A673 (cell line): Measurements from ENCODE around the gene UBFD1. TPM values are rescaled to one million over a fixed set of nuclear protein-coding genes. Genes with fewer than 3 reads are reported as not detected.
A peak's percentile ranks its signal among the peaks of the same experiment; 100 is the strongest.
"Not testable (repeated sequence)": the region's sequence is repeated elsewhere in the genome, so short reads cannot be mapped to it uniquely, and the experiment has no call there.

Source experiments
- BruUV-seq: library from RNA; stranded (reverse); fragments of 400-500 nt; replicated peaks from 2 replicates; lab custom pipeline; 2021; lab: Mats Ljungman, UMichigan
- CTCF ChIA-PET: fragments of 300-600 bp; sonication (Branson Sonifier 250); formaldehyde crosslinking; loops from one replicate; lab custom pipeline; 2022; ENCODE audit warnings: antibody characterized with exemption; lab: Charles Lee
- POLR2A ChIA-PET: fragments of 300-600 bp; sonication (Branson Sonifier 250); formaldehyde crosslinking; loops from one replicate; lab custom pipeline; 2022; ENCODE audit warnings: antibody characterized with exemption; ENCODE audit not compliant: low non-redundant PET; lab: Charles Lee
- DNase-seq: peaks from one replicate; pipeline ENCODE4 v3.0.0-alpha.2; 2015; ENCODE audit warnings: low spot score
- H3K27ac ChIP-seq: fragments of 200-600 bp; sonication (generic); 2 replicates; pipeline ENCODE4 v1.5.1; 2016; ENCODE audit warnings: mixed run types, low read depth, mild to moderate bottlenecking, mixed read lengths, antibody characterized with exemption, low read length; ENCODE audit not compliant: poor library complexity, severe bottlenecking
- H3K27me3 ChIP-seq: fragments of 200-600 bp; sonication (generic); replicated peaks from 2 replicates; pipeline ENCODE4 v1.6.1; 2017; ENCODE audit warnings: mixed run types, low read depth, mild to moderate bottlenecking, mixed read lengths, antibody characterized with exemption, low read length; ENCODE audit not compliant: insufficient read depth, poor library complexity
- H3K36me3 ChIP-seq: fragments of 200-600 bp; sonication (generic); 2 replicates; pipeline ENCODE4 v1.6.1; 2016; ENCODE audit warnings: mixed run types, mild to moderate bottlenecking, mixed read lengths, antibody characterized with exemption, low read length; ENCODE audit not compliant: insufficient read depth, poor library complexity, severe bottlenecking
- H3K4me1 ChIP-seq: fragments of 200-600 bp; sonication (generic); 2 replicates; pipeline ENCODE4 v1.6.1; 2017; ENCODE audit warnings: mixed run types, mild to moderate bottlenecking, mixed read lengths, antibody characterized with exemption, low read length; ENCODE audit not compliant: insufficient read depth, poor library complexity, severe bottlenecking
- H3K4me3 ChIP-seq: fragments of 200-600 bp; sonication (generic); 2 replicates; pipeline ENCODE4 v1.5.1; 2016; ENCODE audit warnings: low read depth, mixed run types, mild to moderate bottlenecking, mixed read lengths, low read length; ENCODE audit not compliant: poor library complexity, severe bottlenecking
- H3K9me3 ChIP-seq: fragments of 200-600 bp; sonication (generic); 2 replicates; pipeline ENCODE4 v1.6.1; 2016; ENCODE audit warnings: mixed run types, low read depth, mild to moderate bottlenecking, mixed read lengths, antibody characterized with exemption, low read length; ENCODE audit not compliant: poor library complexity, severe bottlenecking
- CTCF ChIP-seq: fragments of 300-800, 200-600 bp; sonication (generic); conservative IDR thresholded peaks from 2 replicates; pipeline ENCODE4 v1.5.1; 2017; ENCODE audit warnings: low read depth, mild to moderate bottlenecking, antibody characterized with exemption, low read length, moderate library complexity, mixed read lengths
- EZH2 ChIP-seq: fragments of 200-600 bp; sonication (generic); IDR thresholded peaks from 2 replicates; pipeline ENCODE4 v1.6.1; 2017; ENCODE audit warnings: borderline replicate concordance, low read depth, mild to moderate bottlenecking, mixed read lengths, antibody characterized with exemption, low read length; ENCODE audit not compliant: poor library complexity, severe bottlenecking
- intact Hi-C: fragments of 100-400 bp; cut with micrococcal nuclease; formaldehyde crosslinking; loops from one replicate; pipeline ENCODE4 v1.10.0; 2022; ENCODE audit not compliant: unreplicated experiment
- total RNA-seq: library from RNA; stranded (reverse); gene quantifications from 2 replicates; pipeline ENCODE4 v1.2.3, GENCODE V29; 2021

Gene UBFD1
- total RNA-seq, 1 experiment from 2014 or later, result 121 TPM

GRCh38 chr16:23509782-23510163, 47.8 kb upstream of the UBFD1 start:
- Histone ChIP-seq H3K9me3 (no peaks in the 10 kb centered on the region), H3K27me3 (no peaks in the 10 kb centered on the region), H3K27ac (peak overlapping the region; percentile 92), H3K36me3 (no peaks in the 10 kb centered on the region), H3K4me3 (peak overlapping the region; percentile 80), H3K4me1 (peaks cover 17% of the 10 kb centered on the region)
- no TSS peak for BruUV-seq
- intact Hi-C loops, result no loop called here
- DNase-seq, result peak; percentile 44
- ChIA-PET POLR2A (no interaction called here), CTCF (no interaction called here)
- TF ChIP-seq EZH2 (no peak), CTCF (no peak)

DNA sequence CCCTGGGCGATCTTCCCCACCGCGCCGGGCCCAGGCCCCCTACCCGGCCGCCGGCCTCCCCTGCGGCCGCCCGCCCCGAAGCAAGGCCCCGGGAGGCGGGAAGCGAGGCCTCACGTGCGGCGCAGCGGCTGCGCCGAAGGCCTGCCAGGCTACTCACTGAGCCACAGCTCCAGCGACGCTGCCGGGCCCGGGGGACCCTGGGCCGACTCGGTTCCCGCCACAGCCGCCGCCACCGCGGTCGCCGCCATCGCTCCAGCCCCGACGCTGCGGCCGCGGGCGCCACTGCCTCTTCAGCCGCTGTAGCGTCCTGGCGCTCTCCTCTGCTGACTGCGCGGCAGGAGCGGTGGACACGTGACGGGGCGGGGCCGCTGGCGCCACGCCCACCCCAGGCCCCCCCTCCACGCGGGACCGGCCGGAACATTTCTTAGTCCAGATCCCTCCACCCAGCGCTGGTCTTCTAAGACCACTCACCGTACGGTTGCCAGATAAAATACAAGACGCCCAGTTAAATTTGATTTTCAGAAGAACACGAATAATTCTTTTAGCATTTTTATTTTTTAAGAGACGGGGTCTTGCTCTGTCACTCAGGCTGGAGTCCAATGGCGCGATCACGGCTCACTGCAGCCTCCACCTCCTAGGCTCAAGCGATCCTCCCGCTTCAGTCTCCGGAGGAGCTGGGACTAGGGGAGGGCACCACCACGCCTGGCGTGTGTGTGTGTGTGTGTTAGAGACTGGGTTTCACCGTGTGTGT, 47.2 kb upstream of the UBFD1 start, which contains the start of gene GGA2:
GGA2 (minus strand) TSS at position 331 of the 751 bp plus-strand sequence; CDS start at position 248, 83 bp downstream.
- H3K4me3 ChIP-seq, result peak within 1 kb of the TSS; percentile 80
- no TSS peak for BruUV-seq
- peaks cover 12% of the 10 kb centered on the region for H3K4me1 ChIP-seq
- peak; percentile 88 for DNase-seq
- TF ChIP-seq CTCF (no peak), EZH2 (no peak)
- peak within 1 kb of the TSS; percentile 92 for H3K27ac ChIP-seq
- no peaks in the 10 kb centered on the region for H3K9me3 ChIP-seq
- intact Hi-C loops, result no loop called here
- POLR2A ChIA-PET, result no interaction called here
- no peaks in the 10 kb centered on the region for H3K27me3 ChIP-seq
- no peaks in the 10 kb centered on the region for H3K36me3 ChIP-seq
- CTCF ChIA-PET, result interaction anchor here (0.7 kb wide), 1 partner anchor 86 kb away, joined by 5 read pairs; no protein-coding TSS in a partner anchor

GRCh38 chr16:23510915-23511270, 46.6 kb upstream of the UBFD1 start:
- Histone ChIP-seq H3K27ac (peak overlapping the region; percentile 92), H3K4me3 (peak overlapping the region; percentile 80)
- CTCF ChIA-PET, result interaction anchor here (0.7 kb wide), 1 partner anchor 86 kb away, joined by 5 read pairs; no protein-coding TSS in a partner anchor
- TSS peak; percentile 71 for BruUV-seq
- DNase-seq, intact Hi-C loops, POLR2A ChIA-PET, H3K4me1 ChIP-seq, H3K36me3 ChIP-seq, H3K27me3 ChIP-seq, H3K9me3 ChIP-seq: not testable (repeated sequence)

- no peak for DNase-seq
- Histone ChIP-seq H3K4me1 (peaks cover 6% of the 10 kb centered on the region), H3K9me3 (no peaks in the 10 kb centered on the region), H3K27ac (no peak overlapping the region), H3K27me3 (no peaks in the 10 kb centered on the region), H3K4me3 (no peak overlapping the region), H3K36me3 (no peaks in the 10 kb centered on the region)
- ChIA-PET POLR2A (no interaction called here), CTCF (no interaction called here)
- TF ChIP-seq CTCF, result no peak
- no peak for TF ChIP-seq EZH2
- BruUV-seq, result no TSS peak
- intact Hi-C loops, result no loop called here
These were observed 45.8 kb upstream of the UBFD1 start for GRCh38 chr16:23511731-23512130.
